Kidney epithelial cell (primary cell): Measurements from ENCODE around the gene TMEM187. TPM values are rescaled to one million over a fixed set of nuclear protein-coding genes. Genes with fewer than 3 reads are reported as not detected.

Source experiments
- DNase-seq: peaks from one replicate; pipeline ENCODE4 v3.0.0-alpha.2; 2010; ENCODE audit warnings: low read depth
- H3K27me3 ChIP-seq: 2 replicates; pipeline ENCODE4 v1.6.0; 2011; ENCODE audit warnings: low read length; ENCODE audit not compliant: control insufficient read depth, insufficient read depth
- H3K36me3 ChIP-seq: 2 replicates; pipeline ENCODE4 v1.5.1; 2011; ENCODE audit warnings: low read length; ENCODE audit not compliant: control insufficient read depth, insufficient read depth
- H3K4me3 ChIP-seq: 2 replicates; pipeline ENCODE4 v1.5.1; 2011; ENCODE audit warnings: low read depth, mild to moderate bottlenecking, control low read depth, low read length
- total RNA-seq: library from RNA; depleted of rRNA; stranded (reverse); fragments of >200 nt; gene quantifications from 2 replicates; pipeline ENCODE4 v1.2.3, GENCODE V29; 2015
- TF ChIP-seq, protein P1 (sequence below): IDR thresholded peaks from 2 replicates; pipeline ENCODE4 v1.5.1; 2011; ENCODE audit warnings: mild to moderate bottlenecking, moderate library complexity, low read length, control low read depth, inconsistent platforms; ENCODE audit not compliant: insufficient read depth, poor library complexity, severe bottlenecking

Gene TMEM187
- total RNA-seq, 1 donor from 2014 or later: 6.7 TPM

GRCh38 chrX:154032653-154033052, 60.1 kb downstream of the TMEM187 start:
- TF ChIP-seq, protein P1, sequence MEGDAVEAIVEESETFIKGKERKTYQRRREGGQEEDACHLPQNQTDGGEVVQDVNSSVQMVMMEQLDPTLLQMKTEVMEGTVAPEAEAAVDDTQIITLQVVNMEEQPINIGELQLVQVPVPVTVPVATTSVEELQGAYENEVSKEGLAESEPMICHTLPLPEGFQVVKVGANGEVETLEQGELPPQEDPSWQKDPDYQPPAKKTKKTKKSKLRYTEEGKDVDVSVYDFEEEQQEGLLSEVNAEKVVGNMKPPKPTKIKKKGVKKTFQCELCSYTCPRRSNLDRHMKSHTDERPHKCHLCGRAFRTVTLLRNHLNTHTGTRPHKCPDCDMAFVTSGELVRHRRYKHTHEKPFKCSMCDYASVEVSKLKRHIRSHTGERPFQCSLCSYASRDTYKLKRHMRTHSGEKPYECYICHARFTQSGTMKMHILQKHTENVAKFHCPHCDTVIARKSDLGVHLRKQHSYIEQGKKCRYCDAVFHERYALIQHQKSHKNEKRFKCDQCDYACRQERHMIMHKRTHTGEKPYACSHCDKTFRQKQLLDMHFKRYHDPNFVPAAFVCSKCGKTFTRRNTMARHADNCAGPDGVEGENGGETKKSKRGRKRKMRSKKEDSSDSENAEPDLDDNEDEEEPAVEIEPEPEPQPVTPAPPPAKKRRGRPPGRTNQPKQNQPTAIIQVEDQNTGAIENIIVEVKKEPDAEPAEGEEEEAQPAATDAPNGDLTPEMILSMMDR: no peak
- Histone ChIP-seq H3K4me3 (no peak overlapping the region), H3K36me3 (no peaks in the 10 kb centered on the region), H3K27me3 (no peaks in the 10 kb centered on the region)
- no peak for DNase-seq

Other genes with a start within 250 kb of the TMEM187 start
- 148 and 179 TPM in 2 replicates for gene BCAP31, start 248.4 kb upstream of the TMEM187 start, total RNA-seq
- gene ABCD1, start 247.9 kb upstream of the TMEM187 start, total RNA-seq: 14.2 and 15.3 TPM in 2 replicates
- gene PLXNB3, start 208.5 kb upstream of the TMEM187 start, total RNA-seq: 3.6 and 9.1 TPM in 2 replicates
- 0.08 and 0.27 TPM in 2 replicates for gene SRPK3, start 191.7 kb upstream of the TMEM187 start, total RNA-seq
- gene IDH3G, start 178.4 kb upstream of the TMEM187 start, total RNA-seq: 80.6 and 84.0 TPM in 2 replicates
- 300 and 319 TPM in 2 replicates for gene SSR4, start 178.1 kb upstream of the TMEM187 start, total RNA-seq
- gene PDZD4, start 142.2 kb upstream of the TMEM187 start, total RNA-seq: 0.68 and 1.8 TPM in 2 replicates
- gene L1CAM, start 86.6 kb upstream of the TMEM187 start, total RNA-seq: 122 and 138 TPM in 2 replicates
- 0.08 and 0.21 TPM in 2 replicates for gene AVPR2, start 68.1 kb upstream of the TMEM187 start, total RNA-seq
- gene ARHGAP4, start 46.5 kb upstream of the TMEM187 start, total RNA-seq: 12.7 and 14.0 TPM in 2 replicates
- gene NAA10, start 37.7 kb upstream of the TMEM187 start, total RNA-seq: 139 and 141 TPM in 2 replicates
- 22.9 and 38.7 TPM in 2 replicates for gene RENBP, start 28.1 kb upstream of the TMEM187 start, total RNA-seq
- 56.2 and 72.2 TPM in 2 replicates for gene HCFC1, start 936 bp upstream of the TMEM187 start, total RNA-seq
- gene IRAK1, start 47.1 kb downstream of the TMEM187 start, total RNA-seq: 193 and 225 TPM in 2 replicates
- 32.0 and 34.4 TPM in 2 replicates for gene MECP2, start 125.0 kb downstream of the TMEM187 start, total RNA-seq
- gene OPN1LW, start 171.5 kb downstream of the TMEM187 start, total RNA-seq: not detected in 2 replicates
- gene OPN1MW, start 209.8 kb downstream of the TMEM187 start, total RNA-seq: not detected in 2 replicates
- not detected in 2 replicates for gene OPN1MW2, start 247.0 kb downstream of the TMEM187 start, total RNA-seq